ENCODE results near the gene PAPOLA.

PAPOLA gene

DNA sequence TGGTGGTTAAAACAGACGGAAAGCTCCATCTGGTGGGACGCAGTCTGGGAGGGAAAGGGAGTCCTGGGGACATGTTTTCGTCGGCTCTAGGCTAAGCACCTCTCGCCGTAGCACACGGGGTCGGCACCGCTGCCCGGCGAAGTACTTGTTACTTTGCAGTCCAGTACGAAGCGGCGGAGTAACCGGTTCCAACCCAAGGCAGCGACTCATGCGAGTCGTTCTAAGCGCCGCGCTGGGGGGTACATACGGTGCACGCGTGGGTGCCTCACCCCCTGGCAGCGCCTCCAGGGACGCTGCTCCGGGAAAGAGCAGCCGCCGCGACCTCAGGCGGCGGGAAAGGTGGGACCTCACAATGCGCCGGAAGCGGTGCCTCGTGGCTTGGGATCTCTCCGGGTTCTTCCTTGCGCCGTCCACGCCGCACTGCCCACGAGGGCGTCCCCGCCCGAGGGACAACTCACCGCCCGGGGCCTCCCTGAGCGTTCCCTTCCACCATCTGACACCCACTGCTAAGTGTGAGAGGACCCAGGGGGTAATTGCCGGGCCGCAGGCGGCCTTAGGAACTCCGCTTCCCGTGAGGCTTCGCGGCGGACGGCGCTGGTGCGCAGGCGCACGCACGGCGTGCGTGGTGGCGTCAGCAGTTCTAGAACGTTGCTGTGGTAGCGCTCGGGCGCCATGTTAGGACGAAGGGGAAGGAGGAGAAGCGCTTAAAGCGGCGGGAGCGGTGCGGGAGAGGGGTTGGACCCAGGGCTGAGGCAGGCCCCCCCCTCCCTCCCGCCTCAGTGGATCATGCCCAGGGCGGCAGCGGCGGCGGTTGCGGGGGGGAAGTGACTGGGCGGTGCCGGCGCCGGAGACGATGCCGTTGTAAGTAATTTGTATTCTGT, at the start of gene PAPOLA:
Gene PAPOLA, plus strand, starts transcription at position 643 of the 881 bp plus-strand sequence. Its CDS starts 211 bp downstream, at position 854.
- TF ChIP-seq GATA2 (IDR thresholded peaks at IDR 0.05; ENCODE audit: low read depth, low read length) (no peak), GATA3 (IDR thresholded peaks at IDR 0.05; ENCODE audit: low read depth, low read length) (no peak)

DNA sequence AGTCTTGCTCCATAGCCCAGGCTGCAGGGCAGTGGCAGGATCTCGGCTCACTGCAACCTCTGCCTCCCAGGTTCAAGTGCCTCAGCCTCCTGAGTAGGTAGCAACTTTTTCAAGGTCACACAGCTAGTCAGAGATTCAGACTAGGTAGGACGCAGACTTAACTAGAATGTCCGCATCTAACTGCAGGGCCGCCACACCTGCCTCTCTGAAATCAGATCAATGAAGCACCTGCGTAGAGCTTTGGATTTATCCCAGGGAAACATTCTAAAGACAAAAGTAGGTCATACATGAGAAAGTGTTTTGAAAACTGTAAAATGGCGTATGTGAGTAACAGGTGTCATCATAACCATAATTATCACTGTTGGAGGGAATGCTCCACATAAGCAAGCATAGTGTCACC, 49.5 kb upstream of the PAPOLA start:
- TF ChIP-seq GATA3 (IDR thresholded peaks at IDR 0.05; ENCODE audit: low read depth, low read length) = no peak

DNA sequence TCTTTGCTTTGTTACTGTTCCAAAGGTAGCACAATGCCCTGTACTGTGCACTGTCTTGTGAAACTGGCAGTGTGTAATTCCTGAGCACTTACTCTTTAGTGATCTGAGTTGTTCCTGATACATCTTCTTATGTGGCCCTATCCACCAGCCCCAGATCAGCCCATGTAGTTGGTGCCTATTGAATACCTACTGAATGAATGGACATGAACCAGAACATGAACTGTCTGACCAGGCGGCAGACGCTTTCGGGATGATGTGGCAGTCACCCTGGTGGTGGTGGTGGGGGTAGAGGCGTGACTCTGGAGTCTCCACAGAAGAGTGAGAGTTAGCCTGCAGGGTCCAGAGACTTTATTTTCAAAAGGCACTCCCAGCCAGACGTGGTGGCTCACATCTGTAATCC, 46.6 kb upstream of the PAPOLA start:
- no peak for TF ChIP-seq GATA3 (IDR thresholded peaks at IDR 0.05; ENCODE audit: low read depth, low read length)
- no peak for TF ChIP-seq GATA2 (IDR thresholded peaks at IDR 0.05; ENCODE audit: low read depth, low read length)

DNA sequence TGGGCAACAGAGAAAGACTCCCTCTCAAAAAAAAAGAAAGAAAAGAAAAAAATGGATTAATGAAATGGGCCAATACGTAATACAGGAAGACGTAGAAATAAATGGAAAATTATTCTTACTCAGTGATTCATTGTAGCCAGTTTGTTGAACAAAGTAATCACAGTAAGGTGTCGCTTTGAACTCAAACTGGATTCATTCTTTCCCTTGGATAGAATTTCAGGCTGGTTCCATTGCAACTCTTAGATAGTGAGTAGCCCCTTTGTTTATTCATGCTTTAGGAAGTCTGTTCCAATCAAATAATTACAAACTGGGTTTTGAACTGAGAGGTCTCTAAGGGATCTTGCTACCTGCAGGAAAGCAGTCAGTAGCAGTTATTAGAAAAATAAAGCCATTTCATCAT, 42.3 kb upstream of the PAPOLA start:
- TF ChIP-seq GATA3 (IDR thresholded peaks at IDR 0.05; ENCODE audit: low read depth, low read length) (no peak), GATA2 (IDR thresholded peaks at IDR 0.05; ENCODE audit: low read depth, low read length) (no peak)

DNA sequence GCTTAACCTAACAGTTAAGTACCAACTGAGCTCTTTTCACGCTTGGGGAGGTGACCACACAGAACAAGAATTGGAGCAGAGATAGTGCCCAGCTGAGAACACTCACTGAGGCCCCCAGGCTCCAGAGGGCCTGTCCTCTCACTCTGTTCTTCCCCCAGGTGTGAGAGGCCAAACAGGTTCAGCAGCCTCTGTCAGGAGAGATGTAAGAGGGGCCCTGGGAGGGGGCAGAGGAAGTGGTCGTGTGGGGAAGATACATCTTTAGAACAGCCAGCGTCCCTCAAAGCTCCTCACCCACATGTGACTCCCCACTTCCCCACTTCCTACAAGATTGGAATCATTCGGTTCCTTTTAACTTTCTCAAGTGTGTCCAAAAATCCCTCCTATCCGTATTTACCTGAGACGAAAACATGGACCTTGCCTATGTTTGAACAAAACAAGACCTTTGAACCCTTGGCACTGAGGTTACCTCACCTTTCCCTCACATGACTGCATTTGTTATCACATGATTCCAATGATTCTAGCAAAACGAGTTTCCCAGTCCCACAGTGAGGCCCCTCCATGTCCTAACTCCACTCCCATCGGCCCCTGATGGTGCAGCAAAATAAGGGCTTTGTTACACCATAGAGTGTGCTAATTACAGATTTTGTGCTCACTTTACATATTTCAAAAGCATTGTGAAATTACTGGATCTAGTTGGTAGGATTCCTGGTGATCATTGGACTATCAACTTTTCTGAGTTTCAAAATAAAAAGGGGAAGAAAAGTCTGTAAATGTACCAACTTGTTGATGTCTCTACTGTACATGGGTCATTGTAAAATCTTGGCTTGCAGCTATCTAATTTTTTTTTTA, 40.0 kb upstream of the PAPOLA start:
- TF ChIP-seq GATA3 (IDR thresholded peaks at IDR 0.05; ENCODE audit: low read depth, low read length) = no peak
- no peak for TF ChIP-seq GATA2 (IDR thresholded peaks at IDR 0.05; ENCODE audit: low read depth, low read length)

DNA sequence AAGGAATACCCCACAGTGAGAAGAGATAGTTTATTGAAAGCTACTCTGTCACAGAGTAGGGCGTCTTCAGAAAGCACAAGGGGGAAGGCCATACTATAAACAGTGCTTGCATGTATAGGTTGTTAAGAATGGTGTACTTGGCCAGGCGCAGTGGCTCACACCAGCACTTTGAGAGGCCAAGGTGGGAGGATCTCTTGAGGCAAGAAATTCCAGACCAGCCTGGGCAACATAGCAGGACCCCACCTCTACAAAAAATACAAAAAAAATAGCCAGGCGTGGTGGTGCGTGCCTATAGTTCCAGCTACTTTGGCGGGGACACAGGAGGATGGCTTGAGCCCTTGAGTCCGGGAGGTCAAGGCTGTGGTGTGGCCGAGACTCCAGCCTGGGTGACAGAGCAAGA, 38.0 kb upstream of the PAPOLA start:
- no peak for TF ChIP-seq GATA3 (IDR thresholded peaks at IDR 0.05; ENCODE audit: low read depth, low read length)
- no peak for TF ChIP-seq GATA2 (IDR thresholded peaks at IDR 0.05; ENCODE audit: low read depth, low read length)

DNA sequence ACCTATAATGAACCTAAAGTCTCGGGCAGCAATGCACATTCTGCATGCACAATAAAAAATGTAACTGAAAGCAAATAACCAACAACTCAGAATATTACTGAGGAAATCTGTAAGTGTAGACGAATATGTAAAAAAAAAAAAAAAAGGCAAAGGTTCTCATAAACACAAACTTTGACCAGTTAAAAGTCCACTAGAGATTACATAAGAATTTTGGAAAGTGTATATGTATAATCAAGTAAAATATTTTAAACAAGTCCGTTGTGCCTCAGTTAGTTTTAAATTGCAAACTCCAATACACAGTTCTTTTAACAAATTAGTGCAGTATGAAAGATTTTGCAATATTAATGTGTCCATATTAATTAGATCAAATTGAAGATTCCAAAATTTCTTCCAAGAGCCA, 35.3 kb upstream of the PAPOLA start:
- TF ChIP-seq GATA2 (IDR thresholded peaks at IDR 0.05; ENCODE audit: low read depth, low read length) (no peak), GATA3 (IDR thresholded peaks at IDR 0.05; ENCODE audit: low read depth, low read length) (no peak)

DNA sequence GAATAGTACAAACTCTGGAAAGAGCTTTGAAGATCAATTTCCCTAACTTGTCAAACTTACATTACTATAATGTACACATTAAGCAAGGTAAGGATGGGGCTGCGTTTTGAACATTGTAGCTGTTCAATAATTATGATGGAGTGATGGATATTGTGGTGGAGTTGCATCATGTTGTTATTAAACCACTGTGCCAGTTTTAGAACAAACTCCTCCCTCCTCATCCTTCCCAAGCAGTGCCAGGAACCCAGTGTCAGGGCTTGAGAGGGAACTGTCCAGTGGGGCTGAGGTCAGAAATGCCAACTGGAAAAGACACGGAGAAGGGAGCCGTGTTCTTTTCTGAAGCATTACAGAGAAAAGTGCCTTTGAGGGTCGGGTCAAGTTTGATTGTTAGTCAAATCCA, 31.9 kb upstream of the PAPOLA start:
- TF ChIP-seq GATA3 (IDR thresholded peaks at IDR 0.05; ENCODE audit: low read depth, low read length) (no peak), GATA2 (IDR thresholded peaks at IDR 0.05; ENCODE audit: low read depth, low read length) (no peak)

DNA sequence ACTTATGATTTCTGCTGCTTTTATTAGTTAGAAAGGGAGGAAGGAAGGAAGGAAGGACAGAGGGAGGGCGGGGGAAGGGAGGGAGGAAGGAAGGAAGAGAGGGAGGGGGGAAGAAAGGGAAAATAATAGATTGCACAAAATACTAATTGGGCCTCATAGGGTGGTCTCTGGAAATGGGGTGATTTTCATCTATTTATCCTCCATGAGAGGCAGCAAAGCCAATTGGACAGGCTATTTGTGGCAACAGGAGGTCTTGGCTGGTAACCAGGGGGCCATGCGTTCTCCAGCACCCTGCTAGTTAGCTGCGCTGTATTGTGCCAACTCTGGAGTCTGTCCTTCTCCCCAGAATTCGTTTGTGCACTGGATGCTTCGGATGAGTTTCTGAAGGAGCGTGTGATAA, 24.1 kb upstream of the PAPOLA start:
- TF ChIP-seq GATA3 (IDR thresholded peaks at IDR 0.05; ENCODE audit: low read depth, low read length) (no peak), GATA2 (IDR thresholded peaks at IDR 0.05; ENCODE audit: low read depth, low read length) (no peak)

DNA sequence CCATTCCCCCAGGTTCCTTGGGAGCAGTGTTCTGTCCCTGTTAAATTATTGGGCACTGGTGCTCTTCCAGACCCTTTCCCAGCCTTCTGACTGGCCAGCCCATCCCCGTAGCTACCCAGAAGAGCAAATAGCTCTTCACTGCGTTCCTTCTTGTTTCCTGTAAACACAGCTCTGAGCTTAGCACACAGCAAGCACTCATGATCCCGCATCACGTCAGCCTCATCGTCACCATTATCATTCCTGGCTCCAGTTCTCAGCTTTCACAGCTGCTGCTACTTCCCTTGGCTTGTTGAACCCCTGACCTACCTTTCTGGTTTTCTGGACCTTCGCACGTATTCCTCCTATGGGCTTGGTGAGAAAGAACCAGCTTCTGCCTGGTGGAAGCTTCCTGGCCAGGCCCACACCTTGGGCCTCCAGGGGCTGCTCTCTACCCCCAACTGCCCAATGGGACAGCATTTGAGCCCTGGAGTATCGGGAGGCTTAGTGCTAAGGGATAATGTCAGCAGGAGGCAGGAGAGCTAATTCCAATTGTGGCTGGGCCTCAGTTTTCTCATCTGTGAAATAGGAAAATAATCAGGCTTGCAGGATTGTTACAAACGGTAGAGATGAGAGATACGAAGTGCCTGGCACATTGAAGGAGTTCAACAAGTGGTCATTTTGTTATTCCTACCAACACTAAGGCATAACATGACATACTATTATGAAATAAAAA, 22.6 kb upstream of the PAPOLA start:
- TF ChIP-seq GATA3 (IDR thresholded peaks at IDR 0.05; ENCODE audit: low read depth, low read length) (no peak), GATA2 (IDR thresholded peaks at IDR 0.05; ENCODE audit: low read depth, low read length) (no peak)

DNA sequence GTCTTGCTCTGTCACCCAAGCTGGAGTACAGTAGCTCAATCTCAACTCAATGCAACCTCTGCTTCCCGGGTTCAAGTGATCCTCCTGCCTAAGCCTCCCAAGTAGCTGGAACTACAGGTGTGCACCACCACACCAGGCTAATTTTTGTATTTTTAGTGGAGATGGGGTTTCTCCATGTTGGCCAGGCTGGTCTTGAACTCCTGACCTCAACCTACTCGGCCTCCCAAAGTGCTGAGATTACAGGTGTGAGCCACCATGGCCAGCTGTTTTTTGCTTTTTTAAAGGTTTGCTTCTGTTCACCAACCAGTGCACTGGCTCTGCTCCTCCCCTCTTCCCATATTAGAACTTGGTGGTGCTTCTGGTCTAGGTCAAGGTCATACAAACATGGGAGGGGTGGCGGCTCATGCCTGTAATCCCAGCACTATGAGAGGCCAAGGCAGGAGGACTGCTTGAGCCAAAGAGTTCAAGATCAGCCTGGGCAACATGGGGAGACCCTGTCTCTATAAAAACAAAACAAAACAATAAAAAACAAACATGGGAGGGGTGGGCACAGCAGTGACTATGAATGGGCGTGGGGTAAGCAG, 20.4 kb upstream of the PAPOLA start:
- TF ChIP-seq GATA3 (IDR thresholded peaks at IDR 0.05; ENCODE audit: low read depth, low read length) = no peak

DNA sequence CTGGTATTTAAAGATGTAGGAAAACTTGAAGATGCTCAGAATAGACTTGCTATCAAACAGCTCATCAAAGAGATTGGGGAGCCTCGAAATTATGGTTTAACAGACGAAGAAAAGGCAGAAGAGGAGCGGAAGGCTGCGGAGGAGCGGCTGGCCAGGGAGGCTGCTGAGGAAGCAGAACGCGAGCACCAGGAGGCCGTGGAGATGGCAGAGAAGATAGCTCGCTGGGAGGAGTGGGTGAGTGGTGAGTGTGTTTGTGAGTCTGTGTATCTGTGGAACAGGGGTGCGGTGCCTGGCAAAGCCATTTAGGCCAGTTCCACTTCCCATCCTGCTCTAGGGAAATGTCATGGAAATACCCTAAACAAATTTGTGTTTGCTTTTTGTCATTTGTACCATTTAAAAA, 19.2 kb upstream of the PAPOLA start:
- TF ChIP-seq GATA3 (IDR thresholded peaks at IDR 0.05; ENCODE audit: low read depth, low read length) = no peak; the same call in 1 of the 2 replicates
- peak; percentile 78 for TF ChIP-seq GATA2 (IDR thresholded peaks at IDR 0.05; ENCODE audit: low read depth, low read length)

DNA sequence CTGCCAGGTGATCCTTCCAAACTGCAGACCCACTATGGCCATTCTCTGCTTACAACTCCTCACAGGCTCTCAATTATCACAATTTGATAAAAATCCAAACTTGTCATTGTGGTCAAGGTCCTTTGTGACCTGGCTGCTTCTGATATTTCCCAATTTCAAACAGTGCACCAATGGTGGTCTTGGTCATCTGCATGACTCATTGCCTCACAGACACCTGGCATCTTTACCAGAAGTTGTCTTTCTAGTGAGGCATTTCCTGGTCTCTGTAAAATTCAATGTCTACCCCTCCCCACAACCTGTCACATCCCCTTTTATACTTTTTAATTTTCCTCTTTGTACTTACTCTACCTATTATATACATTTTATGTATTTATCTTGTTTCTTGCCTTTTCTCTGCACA, 17.8 kb upstream of the PAPOLA start:
- no peak for TF ChIP-seq GATA2 (IDR thresholded peaks at IDR 0.05; ENCODE audit: low read depth, low read length)
- TF ChIP-seq GATA3 (IDR thresholded peaks at IDR 0.05; ENCODE audit: low read depth, low read length) = no peak

DNA sequence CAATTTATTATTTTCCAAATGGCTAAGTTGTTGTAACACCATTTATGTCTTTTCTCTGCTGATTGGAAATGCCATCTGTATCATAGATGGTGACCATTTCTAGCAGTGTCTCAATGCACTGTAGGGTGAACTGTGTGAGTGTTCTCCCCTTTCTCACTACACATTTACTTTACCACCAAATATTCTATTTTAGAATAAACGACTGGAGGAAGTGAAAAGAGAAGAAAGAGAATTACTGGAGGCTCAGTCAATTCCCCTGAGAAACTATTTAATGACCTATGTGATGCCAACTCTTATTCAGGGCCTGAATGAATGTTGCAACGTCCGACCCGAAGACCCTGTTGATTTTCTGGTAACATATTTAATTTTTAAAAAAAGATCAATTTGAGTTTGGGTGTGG, 15.5 kb upstream of the PAPOLA start:
- TF ChIP-seq GATA3 (IDR thresholded peaks at IDR 0.05; ENCODE audit: low read depth, low read length) = no peak
